ENCODE measurements around the gene FGR. TPM values are rescaled to one million over a fixed set of nuclear protein-coding genes. Genes with fewer than 3 reads are reported as not detected.
"Not testable (repeated sequence)": the region's sequence is repeated elsewhere in the genome, so short reads cannot be mapped to it uniquely, and the experiment has no call there.

FGR gene
- total RNA-seq, 1 donor from 2014 or later = 1.2 TPM

DNA sequence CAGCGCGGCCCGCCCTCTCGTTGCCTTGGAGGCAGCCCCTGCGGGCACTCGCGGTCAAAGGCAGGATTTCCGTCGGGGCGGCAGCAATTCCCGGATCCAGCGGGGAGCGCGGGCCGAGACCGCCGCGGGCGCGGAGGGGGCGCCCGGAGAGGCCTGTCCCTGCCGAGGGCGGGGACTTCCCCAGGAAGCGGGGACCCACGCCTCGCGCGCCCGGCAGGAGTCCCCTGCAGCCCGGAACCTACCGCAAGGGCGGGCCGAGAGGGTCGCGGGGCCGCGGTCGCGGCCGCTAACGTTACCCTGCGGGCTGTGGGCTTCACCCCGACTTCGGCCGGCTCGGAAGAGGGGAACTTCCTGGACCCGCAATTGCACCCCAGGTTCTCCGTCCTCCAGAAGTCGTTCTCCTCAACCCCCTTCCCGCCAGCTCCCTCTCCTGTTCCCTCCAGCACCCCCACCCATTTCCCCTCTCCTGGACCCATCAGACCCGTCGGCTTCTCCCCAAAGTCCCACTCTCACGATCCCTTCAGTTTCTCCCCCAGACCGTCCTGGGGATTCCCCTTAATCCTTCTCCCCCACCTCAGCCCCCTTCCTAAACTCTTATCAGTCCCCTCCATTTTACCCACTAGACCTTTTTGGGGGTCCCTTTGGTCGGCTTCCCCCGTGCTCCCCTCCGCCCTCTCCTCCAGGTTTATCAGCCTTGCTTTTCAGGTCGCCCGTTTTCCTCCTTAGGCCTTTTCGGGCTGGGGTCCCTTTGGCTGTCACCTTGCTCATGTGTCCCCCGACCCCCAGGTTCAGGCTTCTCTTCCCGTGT lies 604 bp downstream of the FGR start:
- peak; percentile 48 for DNase-seq

DNA sequence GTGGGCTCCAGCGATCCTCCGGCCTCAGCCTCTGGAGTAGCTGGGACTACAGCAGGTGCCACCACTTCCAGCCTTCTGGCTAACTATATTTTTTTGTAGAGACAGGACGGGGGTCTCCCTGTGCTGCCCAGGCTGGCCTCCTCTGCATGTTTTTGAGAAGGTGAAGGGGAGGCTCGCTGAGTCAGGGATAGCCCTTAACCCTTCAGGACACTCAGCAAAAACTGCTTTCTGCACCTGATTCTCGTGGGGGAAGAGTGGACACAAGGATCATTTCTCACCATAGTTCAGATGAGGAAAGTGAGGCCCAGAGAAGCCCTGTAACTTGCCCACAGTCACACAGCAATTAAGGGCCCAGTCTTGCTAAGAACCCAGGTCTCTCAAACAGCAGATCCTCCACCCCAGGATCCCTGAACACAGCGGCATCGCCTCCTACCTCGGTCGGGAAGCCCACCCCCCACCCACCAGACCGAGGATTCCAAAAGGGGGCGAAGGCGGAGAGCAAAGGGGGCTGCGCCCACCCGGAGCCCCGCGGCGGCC lies 1.3 kb downstream of the FGR start:
- DNase-seq = peak; percentile 13

DNA sequence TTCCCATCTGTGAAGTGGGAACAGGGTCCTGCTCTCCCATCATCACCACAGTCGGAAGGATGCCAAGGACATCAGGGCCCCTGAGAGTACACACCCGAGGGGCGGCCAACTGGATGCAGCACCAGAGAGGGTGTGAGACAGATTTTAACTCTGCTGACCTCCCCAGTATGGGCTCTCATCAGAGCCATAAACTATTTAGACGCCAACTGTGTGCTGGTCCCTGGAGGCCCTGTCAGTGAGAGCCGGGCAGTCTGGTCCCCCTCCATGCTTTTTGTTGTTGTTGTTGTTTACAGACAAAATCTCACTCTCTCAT lies 1.7 kb downstream of the FGR start:
- DNase-seq = no peak

DNA sequence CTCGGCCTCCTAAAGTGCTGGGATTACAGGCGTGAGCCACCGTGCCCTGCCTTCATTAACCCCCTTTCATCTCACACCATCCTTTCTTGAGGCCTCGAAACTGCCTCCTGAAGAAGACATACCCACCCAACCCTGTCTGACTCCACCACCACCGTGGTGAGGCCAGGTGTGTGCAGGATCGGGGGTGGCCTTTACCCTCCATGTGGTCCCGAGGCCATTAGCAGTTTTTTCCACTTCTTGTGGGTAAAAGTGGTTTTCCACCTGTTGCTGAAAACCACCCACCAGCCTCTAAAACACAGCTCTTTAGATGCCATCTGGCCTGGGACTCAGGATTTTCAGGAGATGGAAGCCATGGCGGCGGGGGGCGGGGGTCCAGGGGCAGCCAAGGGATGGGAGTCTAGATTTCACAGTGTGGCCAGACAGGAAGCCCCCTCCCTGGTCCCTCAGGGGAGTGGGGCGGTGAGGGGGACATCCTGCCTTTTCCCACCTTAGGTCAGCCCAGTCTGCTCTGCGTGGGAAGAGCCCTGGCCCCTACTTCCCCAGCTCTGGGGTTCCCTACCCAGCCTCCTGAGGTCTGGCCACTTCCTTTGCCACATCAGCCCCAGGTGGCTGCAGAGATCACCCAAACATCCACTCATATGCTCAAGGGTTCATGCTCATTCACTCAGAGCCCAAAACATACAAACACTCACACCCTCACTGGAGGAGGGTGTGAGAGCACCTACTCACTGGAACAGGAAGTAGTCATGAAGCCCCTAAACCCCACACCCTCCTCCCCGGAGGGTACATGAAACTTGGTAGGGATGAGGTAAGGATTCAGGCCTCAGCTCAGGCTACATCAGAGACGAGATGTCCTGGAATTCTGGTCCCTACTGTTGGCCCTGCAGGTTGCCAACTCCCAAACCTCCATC lies 2.3 kb downstream of the FGR start:
- no peak for DNase-seq

DNA sequence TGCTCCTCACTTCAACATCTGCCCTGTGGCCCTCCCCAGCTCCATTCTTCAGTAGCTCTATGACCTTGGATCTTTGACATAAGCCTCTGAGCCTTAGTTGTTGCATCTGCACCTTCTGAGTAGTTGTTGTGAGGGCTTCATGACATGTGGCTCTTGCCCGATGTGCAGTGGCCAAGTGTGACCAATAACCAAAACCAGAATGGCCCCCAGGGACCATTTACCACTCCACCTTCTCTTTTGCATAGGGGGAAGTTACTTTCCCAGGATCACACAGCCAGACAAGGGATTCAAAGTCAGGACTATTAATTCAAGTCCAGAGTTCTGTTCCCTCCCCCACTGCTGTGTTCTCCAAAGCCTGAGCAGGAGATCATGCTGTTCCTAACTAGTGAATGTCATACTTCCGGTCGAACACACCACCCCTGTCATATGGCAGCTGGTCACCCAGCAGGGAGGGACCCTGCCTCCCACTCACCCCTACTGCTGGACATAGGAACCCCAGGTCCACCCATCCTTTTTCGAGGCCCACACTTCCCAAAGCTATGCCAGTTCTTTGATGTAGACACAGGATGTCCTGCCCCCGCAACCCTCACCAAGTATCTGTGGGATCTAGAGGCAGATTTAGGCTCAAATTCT lies 4.0 kb downstream of the FGR start:
- peak; percentile 30 for DNase-seq

DNA sequence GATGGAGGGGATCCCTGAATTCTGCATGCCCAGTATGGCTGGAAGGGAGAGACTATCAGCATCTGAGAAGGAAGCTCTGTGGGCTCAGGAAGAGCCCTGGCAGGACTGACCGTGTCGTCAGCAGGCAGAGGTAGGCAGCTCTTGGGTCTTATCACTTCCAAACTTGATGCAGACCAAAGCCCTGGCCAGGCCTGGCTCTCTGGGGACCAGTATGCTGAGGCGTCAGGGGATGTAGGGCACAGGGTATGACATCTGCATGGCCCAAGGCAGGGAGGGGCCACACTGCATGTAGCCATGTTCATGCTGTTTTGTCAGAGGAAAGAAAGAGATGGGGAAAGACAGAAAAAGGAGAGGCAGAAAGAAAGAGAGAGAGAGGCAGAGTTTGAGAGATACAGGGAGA lies 6.3 kb downstream of the FGR start:
- DNase-seq = no peak

DNA sequence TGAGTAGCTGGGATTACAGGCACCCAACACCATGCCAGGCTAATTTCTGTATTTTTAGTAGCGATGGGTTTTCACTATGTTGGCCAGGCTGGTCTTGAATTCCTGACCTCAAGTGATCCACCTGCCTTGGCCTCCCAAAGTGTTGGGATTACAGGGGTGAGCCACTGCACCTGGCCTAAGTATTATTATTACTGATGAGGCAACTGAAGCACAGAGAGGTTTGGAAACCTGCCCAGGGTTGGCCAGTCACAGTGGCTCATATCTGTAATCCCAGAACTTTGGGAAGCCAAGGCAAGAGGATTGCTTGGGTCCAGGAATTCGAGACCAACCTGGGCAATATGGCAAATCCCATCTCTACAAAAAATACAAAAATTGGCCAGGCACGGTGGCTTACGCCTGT lies 7.3 kb downstream of the FGR start:
- DNase-seq = not testable (repeated sequence)

DNA sequence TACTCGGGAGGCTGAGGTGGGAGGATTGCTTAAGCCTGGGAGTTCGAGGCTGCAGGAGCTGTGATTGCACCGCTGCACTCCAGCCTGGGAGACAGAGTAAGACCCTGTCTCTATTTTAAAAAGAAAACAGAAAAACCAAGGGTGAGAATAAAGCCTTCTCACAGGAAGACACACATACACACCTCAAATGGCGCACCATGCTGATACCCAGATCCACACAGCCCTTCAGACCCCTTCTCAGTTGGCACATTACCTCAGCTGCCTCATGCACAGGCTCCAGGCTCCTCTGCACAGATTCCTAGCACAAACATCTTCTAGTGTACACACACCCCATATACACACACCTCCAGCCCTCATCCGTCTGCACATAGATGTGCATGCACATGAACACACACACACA lies 7.9 kb downstream of the FGR start:
- DNase-seq = no peak

DNA sequence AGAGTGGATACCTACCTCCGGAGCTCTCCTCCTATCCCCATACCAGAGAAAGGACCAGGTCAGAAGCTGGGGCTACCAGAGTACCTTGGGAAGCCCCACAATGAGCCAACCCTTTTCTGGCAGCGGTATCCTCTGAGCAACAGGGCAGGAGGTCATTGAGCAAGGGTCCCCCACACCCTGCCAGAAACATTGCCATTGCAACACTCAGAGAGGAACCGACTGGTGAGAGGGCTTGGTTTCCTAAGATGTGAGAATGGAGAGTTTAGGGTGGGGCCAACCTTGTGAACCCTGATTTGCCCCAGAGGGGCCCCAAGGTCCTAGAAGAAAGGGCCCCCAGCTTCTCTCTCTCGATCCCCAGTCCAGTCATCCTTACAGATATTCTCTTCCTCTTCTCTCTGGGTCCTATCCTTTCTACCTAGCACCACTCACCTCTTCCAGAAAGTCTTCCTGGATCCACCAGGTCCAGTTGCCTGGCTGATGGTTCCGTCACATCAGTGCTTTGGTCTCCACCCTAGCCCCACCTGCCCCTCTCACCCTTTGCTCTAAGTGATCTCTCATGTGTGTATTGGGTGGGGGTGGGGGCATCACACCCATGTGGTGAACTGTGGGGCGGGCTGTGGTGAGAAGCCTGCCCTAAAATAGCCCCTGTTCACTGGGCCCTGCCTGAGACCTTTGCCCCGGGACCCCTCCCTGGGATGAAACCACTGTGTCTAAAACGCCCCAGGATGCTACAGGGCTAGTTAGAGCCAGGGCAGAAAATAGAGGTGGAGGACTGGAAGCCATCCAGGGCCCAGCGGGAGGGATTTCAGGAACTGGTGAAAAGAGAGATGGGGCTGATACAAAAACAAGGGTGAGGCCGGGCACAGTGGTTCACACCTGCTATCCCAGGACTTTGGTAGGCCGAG lies 8.7 kb downstream of the FGR start:
- DNase-seq = no peak

DNA sequence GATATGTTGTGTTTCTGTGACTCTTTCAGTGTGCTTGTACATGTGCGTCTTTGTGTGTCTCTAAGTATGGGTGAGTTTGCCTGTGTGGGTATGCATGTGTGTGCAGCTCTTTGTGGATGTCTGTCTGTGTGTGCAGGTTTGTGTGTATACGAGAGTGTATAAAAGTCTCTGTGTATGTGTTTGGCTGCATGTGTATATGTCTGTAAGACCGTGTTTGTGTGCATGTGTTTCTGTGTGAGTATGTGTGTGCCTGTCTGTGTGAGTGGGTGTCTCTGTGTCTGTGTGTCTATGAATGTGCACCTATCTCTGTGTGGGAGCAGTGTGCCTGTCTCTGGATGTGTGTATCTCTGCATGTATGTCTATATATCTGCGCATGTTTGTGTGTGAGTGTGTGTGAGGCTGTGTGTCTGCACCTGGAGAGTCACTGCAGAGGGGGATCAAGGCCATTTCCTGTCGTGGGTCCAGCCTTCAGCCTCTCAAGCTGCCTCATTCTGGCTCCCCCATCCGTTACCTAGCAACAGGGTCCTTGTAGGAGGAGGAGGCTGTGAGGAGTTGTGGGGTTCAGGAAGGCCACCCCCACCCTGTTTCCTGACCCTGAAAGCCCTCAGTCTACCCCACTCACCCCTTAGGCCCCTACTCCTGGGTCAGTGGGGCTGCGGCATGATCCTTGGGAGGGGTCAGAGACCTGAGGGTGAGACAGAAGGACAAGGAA lies 10.4 kb downstream of the FGR start:
- DNase-seq = peak; percentile 52

DNA sequence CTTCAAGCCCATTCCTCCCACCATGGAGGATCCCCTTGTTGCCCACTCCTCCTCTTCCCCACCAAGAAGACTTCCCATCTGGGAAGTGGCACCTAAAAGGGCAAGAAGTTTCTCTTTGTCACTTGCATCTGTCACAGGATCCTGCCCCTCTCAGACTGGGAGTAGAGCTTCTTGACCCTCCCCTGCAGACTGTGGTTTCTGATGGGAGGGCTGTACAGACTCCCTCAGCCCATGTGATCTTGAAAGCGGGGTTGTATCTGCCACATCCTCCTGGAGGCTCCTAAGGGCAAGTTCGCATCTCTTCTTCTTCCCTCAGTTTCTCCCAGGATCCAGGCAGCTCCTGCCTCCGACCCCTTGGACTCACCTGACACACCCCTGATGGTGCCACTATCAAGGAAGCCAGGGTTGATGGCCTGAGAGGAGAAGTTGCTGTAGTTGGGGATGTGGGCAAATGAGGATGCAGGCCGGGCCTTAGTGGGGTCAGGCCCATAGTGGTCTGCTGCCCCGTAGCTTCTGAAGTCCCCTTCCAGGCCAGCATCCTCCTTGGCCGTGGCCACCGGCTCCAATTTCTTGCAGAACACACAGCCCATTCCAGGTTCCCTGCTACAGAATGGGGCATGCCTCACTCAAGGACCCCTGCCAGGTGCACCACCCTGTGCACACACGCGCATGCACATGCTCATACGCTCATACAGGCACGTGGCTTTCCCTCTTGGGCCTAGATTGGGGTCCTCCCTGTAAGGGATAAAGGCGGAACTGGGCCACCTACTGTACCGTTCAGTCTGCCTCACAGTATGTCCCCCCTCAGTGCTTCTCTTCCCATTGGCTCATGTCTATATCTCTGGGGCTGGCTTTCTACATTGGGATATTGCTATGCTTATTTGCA lies 11.4 kb downstream of the FGR start:
- DNase-seq = no peak

DNA sequence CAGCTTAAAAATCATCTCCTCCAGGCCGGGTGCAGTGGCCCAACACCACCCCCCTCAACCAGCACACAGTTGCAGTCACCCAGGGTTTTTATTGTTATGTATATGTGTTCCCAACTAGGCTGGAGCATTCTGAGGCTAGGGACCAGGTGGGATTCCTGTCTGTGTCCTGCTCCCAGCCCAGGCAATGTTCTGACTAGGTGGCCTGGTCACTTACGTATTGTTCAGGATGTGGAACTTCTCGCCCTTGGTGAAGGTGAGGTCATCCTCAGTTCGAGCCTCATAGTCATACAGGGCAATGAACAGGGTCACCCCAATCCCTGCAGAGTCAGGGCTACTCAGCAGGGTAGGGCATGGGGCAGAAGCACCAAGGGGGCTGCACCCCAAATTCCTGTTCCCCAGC lies 12.2 kb downstream of the FGR start:
- no peak for DNase-seq

DNA sequence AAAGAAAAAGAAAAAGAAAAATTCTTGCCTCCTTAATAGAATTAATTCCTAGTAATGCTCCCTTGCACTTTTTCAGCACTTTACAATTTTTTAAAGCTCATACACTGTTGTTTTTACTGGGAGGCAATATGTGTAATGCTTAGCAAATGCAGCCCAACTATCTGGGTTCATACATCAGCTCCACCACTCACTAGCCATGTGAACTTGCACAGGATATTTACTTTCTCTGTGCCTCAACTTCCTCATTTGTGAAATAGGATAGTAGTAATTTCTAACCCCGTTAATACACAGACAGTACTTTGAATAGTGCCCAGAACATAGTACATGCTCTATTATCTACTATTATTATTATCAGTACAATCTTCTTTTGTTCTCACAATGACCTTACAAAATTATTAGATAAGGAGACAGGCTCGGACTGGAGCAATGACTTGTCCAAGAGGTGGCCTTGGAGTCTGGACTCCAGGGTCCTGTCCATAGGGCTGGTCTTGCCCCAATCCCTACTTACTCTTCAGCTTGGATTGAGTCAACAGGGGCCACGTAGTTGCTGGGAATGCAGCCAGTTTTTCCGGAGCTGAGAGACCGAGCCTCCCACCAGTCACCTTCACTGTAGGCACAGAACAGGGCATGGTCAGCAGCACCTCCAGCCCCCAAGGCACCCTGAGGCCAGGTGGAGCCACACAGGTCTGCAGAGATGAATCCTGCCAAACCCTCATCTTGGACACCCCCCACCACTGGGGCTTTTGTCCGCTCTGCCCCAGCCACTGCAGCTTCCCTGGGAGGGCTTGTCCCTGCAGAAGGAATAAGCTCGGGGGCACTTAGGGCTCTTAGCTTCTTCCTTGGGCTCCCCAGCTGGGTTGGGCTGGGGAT lies 13.7 kb downstream of the FGR start:
- DNase-seq = peak; percentile 61

DNA sequence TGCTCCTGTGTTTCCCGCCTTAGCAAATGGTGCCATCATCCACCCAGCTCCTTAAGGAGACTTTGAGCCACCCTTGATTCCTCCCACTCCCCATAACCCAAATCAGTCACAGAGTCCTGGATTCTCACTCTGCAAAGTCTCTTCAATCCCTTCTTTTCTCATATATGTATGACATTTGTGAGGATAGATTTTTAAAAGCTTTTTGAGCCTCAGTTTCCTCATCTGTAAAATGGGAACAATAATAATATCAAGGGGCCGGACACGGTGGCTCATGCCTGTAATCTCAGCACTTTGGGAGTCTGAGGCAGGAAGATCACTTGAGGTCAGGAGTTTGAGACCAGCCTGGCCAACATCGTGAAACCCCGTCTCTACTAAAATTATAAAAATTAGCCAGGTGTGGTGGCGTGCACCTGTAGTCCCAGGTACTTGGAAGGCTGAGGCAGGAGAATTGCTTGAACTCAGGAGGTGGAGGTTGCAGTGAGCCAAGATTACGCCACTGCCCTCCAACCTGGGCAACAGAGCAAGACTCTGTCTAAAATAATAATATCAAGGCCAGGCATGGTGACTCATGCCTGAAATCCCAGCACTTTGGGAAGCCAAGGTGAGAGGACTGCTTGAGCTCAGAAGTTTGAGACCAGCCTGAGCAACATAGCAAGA lies 15.1 kb downstream of the FGR start:
- DNase-seq = not testable (repeated sequence)

DNA sequence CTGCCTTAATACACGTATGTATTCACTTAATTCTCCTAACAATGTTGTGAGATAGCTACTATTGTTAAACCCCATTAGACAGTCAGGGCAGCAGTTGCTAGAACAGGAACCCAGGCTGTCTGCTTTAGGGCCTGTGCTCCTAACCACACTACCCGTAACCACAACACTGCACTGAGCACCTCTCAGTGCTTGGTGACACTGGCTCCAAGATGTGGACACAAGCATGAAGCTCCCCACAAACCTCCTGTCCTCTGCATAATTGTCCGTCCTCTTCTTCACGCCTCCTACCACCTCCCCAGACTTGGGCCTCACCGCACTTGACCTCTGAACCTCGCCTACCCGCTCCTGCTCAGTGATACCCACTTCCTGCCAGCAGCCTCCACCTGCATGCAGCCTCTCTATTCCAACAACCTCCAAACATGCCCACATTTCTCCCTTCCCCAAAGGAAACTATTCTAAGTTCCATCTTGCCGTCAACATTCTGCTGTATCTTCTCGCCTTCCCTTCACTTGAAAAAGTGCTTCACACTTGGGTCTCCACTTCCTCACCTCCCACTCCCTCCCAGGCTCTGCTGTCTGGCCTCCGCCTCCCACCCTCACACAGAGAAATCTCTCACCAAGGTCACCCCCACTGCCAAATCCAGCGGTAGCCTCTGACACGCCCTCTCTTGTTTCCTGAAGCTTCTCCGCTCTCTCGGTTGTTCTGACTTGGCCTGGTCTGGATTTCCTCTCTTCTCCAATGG lies 16.5 kb downstream of the FGR start:
- DNase-seq = no peak

DNA sequence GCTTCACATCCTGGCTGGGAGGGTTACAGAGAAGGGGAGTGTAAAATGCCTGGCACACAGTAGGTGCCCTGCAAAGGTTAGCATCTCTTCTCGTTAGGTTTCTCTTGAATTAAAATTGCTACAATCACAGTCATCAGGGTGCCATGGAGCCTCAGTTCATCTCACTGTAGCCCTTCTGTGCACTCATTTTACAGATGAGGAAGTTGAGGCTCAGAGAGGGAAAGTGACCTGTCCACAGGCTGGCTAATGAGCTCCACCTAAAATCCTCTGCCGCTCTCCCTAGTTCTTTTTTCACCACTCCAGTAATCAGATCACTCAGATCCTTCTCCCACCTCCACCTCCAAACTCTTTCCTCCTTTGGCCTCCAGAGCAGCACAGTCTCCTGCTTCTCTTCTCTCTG lies 17.6 kb downstream of the FGR start:
- DNase-seq = no peak

DNA sequence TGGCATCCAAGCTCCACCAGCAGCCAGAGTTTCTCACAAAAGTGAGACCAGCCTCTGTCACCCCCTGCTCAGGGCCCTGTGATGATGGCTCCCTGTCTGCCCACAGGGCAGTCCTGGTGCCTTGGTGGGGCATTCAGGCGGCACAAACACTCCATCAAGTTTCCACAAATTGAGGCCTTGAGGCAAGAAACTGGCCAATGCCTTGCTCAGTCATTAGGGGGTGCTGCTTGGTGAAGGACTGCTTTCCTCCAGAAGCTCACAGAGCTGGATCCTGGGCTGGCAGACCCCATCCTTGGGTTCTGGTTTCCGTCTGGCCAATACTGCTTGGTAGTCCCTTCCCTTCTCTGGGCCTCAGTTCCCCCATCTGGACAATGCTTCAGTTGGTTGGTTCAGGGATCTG lies 18.5 kb downstream of the FGR start:
- DNase-seq = no peak
